HG02938 (cell line): ENCODE measurements around the gene SPP2.

ENCODE experiments used
- ATAC-seq: cut with Tn5 transposase; IDR thresholded peaks from one replicate; pipeline ENCODE4 v1.9.1; 2021; ENCODE audit warnings: mild to moderate bottlenecking, moderate library complexity; ENCODE audit not compliant: unreplicated experiment

SPP2 gene

DNA sequence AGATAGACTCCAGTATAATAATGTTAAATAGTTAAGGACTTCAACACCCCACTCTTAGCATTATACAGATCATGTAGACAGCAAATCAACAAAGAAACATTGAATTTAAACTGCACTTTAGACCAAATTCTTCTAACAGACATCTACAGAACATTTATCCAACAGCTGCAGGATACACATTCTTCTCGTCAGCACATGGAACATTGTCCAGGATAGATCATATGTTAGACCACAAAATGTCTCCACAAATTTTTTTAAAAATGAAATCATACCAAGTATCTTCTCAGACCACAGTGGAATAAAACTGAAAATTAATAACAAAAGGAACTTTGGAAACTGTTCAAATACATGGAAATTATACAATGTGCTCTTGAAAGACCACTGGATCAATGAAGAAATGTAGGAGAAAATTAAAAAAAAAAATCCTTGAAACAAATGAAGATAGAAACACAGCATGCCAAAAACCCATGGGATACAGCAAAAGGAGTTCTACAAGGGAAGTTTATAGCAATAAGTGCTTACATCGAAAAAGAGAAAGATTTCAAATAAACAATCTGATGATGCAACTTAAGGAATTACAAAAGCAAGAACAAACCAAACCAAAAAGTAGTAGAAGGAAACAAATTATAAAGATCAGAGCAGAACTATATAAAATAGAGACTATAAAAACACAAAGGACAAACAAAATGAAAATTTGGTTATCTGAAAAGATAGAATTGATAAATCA is 12.3 kb upstream of the SPP2 start:
- ATAC-seq: no peak

DNA sequence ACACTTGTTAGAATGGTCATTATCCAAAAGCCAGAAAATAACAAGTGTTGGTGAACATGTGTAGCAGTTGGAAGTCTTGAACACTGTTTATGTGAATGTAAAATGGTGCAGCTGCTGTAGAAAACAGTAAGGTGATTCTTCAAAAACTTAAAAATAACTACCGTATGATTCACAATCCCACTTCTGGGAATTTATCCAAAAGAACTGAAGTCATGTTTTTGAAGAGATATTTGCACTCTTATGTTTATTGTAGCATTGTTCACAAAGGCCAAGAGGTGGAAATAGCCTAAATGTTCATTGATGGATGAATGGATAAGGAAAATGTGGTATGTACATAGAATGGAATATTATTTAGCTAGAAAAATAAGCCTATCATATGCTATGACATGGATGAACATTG is 6.3 kb upstream of the SPP2 start:
- no peak for ATAC-seq

DNA sequence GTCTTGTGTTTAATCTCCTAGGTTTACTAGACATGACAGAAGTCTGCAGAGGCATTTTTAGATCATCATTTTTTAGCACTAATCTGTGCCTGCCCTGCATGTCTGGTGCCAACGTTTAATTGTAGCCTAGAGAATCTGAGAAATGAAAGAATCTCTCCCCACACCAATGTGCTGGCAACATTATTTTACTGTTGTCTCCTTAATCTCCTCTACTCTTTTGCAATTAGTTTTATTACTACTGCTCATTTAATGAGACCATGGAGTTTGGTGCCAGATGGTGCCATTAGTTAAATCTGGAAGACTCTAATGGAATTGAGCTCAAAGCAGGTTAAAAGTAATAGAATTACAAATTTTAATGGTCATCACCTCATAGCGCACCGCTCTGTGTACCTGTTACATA is 4.0 kb upstream of the SPP2 start:
- no peak for ATAC-seq

DNA sequence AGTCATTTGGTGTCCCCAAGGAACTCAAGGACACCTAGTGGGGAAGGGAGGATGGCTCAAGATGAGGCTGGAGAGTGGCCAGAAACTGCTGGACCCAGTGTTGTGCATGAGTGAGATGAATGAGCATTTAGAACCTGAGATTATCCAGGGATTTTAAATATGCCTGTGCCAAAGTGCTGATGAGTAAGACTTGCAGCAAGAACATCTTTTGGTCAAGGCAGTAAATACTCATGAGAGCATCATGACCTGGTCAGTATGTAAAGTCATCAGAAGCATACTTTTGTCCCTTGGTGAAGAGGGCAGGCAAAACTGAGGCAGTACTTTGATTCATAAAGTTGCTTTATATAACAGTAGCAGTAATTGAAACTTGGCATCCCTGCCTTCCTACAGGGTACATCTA is 3.1 kb upstream of the SPP2 start:
- ATAC-seq: no peak

DNA sequence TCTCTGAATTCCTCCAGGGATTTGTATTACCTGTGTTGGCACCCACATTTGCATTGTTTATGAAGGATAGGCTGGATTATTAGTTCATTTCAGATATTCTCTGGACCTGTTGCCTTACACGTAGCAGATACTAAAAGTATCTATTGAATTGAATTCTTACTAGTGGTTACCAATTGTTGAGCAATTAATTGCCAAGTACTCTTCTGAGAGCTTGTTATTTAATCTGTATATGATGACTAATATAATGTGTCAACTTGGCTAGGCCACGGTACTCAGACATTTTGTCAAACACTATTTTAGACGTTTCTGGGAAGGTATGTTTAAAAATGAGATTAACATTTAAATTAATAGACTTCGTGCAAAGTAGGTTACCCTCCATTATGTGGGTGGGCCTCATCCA is 2.5 kb upstream of the SPP2 start:
- ATAC-seq: no peak

DNA sequence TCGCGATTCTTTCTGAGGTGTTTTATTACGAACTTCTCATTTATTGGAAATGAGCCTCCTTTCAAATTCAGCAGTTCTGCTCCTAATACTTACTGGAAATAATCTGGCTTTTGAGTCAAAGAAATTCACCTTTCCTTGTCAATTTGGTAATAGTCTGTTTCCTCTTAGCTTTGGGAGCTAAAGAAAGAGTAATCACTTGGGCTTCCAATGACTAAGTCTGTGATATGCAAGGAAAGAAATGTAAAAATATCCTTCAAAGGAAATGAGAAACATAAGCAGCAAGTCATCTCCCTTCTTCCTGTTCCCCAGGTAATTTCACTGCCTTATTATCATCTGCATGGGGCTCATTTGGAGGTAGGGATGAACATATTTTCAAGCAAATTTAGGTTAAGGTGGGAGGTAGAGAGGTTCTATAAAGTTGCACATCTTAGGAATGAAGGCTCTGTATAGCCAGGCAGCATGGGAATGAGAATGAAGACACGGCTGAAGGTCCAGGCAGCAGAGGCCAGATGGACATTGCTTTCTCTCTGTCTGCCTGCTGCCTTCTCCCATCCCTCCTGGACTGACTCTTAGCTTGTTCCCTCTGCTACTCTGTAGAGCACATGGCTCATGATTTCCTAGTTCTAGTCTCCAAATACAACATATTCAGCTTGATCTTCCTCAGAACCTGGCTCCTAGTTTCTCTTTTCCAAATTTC is 1.0 kb downstream of the SPP2 start:
- ATAC-seq: no peak

DNA sequence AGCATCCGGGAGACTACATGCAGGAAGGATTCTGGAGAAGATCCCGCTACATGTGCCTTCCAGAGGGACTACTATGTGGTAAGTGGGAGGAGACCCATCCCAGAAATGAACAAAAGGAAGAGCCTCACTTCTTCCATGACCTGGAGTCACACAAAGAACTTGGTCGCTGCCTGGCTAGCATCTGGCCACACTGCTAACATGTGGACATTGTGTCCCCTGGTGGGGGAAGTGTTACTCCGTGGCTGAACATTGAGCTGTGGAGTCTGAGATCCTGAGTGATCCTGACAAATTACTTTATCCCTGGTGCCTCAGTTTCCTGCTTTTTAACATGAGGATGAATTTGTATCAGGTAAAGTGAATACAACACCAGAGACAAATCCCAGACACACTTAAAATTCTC is 8.4 kb downstream of the SPP2 start:
- ATAC-seq: no peak

DNA sequence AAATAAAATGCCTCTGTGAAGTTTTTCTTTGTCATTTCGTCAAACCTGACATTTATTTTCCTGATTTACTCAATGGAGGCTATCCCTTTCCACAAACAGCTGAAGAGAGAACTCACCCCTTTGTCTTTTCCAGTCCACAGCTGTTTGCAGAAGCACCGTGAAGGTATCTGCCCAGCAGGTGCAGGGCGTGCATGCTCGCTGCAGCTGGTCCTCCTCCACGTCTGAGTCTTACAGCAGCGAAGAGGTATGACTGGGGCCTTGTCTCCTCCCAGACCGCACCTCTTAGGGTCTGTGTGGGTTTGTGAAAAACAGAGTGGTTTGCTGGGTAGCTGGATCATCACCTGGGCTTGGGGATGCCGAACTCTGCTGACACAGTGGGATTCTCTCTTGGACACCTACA is 9.7 kb downstream of the SPP2 start:
- ATAC-seq: no peak

DNA sequence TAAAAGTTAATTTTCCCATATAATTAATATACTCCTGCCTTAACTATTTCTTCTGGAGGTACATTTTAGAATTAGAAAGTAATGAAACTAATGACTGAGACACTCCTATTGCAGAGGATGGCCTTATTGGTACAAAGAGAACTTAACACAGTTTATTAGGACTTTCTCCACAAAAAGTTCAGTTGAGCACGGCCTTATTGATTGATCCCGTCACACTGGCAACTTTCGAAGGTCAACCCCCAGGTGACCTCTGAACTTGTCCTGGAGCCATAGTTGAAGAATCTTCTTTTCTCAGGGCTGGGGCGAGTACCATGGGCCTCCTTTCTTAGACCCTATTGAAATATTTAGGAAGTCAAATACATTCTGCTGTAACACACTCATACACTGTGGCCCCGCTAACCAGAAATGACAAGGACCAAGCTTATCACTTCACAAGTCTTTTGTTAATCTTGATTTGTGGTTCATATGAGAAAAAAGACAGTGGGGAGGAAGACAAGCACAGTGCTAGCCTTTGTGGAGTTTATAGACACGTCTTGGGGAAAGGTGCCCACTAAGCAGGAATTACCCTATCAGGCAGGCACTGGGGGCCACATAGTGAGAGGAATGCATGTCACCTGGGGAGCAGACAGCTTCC is 11.2 kb downstream of the SPP2 start:
- ATAC-seq: no peak

DNA sequence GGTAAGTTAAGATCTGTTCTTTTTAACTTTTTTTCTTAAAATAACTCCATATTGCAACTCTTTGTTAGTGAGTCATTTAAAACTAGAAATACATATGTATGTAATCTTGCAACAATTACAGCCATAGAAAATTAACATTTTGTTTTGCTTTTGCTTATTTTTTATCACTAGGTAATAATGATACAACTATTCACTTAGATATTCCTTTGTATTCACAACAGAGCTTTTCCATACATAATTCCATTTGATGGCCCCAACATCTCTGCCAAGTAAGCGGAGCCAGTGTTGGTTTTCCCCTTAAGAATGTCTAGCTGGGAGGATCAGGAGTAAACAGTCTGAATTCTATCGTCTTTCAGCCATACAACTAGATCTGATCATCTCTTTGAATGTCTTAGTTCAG is 16.1 kb downstream of the SPP2 start:
- no peak for ATAC-seq

DNA sequence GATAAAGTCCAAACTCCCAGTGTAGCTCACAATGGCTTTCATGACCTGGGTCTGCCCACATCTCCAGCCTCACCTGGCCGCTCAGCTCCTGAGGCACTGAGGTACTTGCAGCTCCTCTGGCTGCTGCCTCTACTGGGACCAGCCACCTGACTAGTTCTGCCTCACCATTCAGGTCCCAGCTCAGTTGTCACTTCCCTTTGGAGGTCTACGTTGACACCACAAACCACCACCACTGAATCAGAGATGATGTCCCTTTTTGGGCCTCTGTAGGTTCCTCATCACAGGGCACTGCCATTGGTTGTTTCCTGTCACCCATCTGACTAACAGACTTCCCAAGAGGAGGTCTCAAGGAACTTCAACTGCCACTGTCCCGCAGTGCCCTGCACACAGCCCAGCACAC is 21.2 kb downstream of the SPP2 start:
- ATAC-seq: no peak

DNA sequence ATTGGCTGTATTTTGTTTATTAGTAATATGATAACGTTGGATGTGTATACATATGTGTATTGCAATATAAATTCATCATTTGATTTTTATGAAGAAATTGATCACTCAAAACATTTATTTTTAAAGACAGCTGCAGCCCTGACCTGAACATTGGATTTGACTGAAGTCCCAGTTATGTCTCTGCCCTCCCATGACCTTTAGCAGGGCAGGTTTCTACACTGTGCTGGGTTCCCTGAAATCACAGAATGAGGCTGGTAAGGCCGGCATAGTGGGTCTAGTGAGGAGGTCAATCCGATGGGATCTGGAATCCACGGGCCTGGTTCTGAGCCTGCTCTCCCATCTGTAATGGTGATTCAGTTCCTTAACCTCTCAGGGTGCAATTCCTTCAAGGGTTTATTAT is 22.0 kb downstream of the SPP2 start:
- no peak for ATAC-seq

DNA sequence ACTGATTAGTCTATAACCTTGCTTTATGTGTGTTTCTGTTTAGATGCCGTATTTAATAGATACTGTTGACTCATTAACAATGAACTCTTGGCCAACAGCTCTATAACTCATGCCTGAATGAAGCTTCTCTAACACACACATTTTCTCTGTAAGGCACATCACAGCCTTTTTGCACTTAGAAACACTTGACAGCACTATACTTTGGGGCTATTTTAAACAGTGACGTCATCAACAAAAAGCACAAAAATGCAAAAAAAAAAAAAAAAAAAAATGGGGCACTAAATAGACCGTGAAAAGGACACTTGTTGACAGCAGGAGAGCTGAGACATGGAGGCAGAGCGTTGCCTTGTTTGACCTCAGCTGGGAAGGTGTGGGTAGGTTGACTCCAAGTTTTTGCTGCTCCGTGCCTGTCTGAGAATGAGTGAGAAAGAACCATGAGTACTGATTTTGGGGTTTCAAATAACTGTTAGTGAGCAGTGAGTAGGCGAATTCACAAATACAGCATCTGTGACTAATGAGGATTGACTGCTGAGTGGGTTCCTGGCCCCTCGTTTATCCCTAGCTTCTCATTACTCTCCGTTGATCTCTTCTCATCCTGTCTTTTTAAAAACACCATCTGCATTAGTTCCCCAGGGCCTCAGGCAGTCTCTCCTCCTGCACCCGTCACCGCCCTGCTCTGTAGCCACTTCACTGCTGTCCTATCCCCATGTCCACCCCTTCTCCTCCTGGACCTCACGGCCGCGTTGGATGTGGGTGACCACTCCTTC is 24.4 kb downstream of the SPP2 start:
- ATAC-seq: no peak

DNA sequence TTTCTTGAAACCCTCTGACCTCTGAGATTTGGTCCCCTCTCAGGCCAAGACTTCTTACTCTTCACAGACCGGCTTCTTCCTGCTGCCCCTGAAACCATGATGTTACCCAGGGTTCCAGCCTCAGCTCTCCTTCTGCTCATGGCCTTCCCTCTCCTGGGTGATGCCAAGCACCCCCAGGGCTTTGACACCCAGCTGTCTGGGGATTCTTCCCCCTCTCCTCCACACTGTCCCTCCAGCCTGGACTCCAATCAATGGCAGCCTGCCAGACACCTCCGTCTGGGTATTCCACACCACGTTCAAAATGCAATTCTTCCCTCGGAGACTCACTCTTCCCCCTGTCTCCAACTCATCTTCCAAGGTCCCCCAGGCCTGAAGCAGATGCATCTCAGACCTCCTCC is 25.0 kb downstream of the SPP2 start:
- ATAC-seq: no peak

DNA sequence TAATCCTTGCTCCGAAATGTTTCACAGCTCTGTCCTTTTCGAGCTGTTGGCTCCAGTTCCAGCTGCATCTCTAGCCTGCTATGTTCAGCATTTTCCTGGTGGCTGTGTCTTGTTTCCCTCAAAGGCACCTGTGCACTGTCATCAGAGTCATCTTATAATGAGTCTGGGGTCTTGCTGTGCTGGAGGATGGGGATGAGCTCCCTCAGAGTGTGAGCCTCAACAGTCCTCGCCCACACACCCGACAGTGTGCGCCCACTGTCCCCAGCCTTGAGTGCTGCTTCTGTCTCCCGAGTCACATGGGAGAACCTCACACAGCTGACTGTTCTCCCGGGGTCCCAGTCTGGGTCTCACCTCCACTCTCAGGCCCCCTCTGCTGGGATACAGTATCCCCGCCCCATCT is 25.4 kb downstream of the SPP2 start:
- no peak for ATAC-seq

DNA sequence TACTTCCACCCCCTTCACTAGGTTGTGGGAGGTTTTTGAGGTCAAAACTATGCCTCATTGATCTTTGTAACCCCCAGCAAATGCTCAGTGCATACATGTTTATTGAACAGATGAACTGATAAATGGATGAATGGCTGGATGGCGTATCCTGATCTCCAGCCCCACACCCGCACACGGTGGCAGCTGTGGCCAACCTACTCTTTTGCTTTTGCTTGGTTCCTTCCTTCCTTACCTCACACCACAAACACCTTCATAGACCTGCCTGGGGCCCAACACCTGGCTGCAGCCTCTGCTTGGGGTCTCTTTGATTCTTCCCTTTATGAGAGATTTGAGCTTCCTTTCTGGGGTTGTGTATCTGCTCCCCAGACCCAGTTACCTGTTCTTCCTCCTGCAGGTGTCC is 25.9 kb downstream of the SPP2 start:
- ATAC-seq: no peak

DNA sequence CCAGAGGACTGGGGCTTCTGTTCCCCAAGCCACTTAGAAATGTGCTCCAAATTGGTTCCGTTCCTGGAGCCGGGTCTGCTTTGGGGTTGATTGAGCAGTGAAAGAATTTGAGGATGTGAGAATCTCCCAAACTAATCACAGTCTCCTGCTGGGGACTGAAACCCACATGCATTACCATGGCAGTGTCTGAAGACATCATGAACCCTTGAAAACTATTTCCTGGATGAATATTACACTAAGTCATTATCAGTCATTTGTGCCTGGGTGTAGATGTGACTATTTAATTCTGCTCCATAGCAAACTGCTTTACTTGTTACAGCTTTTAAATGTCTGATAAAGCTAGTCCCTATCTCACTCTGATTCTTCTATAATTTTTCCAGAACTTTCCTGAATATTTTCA is 27.6 kb downstream of the SPP2 start:
- no peak for ATAC-seq

DNA sequence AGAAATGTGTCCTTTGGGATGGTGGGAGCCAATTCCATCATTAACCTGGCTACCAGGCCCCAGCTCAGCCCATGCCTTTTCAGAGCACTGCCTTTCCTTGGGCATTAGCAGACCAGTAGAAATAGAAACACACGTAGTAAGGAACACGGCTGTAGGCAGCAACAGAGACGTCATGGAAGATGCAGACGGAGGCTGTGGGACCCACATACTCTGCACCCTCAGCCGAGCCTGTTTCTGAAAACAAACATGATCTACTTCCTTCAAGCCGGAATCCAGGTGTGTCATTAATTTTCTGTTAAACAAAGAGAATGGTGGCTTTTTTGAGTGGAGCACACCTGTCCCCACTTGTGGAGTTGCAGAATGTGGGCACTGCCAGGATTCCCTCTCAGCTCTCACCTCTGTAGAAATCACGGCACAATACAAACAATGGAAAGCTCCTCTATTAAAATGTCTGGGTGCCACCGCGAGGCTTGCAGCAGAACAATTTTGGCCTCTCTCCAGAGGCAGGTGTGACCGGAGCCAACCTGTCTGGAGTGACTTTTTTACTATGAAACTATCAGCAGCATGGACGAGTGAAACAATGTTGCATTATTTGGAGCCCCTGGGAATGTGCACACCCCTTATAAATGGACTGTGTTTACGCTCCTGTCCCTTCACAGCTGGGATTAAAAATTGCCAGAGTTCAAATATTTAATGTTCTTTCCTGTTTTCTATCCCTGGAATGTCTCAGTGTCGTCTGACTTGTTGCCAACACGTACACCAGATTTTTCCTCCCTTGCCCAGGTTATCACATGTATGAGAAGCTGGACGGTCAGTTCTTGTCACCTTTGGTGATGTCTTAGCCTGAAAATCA is 31.7 kb downstream of the SPP2 start:
- no peak for ATAC-seq

DNA sequence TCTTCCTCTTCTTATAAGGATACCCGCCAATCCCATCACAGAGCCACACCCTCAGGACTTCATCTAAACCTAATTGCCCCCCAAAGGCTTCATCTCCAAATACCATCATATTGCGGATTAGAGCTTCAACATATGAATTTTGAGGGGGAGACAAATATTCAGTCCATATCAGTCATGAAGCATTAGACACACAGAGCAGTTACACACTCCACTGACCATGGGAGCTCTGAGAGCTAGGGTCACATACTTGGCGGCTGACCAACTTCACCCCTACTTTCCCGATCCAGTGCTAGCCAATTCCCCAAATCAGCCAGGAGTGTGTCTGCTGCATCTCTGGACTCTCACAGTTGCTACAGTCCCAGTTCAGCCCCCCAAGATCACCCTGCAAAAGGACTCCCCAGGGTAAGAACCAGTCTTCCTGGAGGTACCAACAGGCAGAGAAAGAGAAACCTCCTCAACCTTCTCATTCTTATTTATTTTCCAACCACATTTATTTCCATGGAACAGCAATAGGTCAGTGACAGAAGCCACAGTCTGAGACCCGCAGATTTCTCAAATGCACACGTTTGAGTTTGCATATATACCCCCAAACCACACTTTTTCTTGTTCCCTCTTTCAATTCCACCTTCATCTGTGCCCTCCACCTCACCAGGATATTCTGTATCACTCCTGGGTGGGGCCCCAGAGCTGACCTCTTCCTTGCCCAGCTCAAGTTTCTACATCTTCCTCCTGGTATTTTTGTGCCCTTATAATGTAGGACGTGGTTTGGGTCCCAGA is 33.3 kb downstream of the SPP2 start:
- ATAC-seq: no peak

DNA sequence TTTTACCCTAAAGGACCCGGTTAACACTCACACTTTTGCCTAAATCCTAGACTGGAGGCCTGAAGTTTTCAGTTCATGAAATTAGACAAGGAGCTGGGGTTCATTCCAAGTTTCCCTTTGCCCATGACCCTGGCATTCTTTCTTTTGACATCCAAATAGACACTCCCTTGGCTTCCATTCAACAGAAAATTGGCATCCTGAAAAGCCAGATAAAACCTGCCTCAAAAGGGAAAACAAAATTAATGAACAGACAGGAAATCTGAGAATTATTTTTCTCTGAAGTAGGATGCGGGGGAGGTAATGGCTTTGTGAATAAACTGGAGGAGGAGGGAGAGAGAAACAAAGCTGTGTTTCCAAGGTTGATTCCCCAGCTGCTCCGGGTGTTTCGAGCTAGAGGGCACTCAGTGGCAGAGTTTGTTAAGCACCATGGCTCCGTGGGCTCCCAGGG is 41.0 kb downstream of the SPP2 start:
- no peak for ATAC-seq
